GM18526 (cell line): ENCODE results near the gene DISC1.

Experiments used
- POLR2A ChIP-seq: IDR thresholded peaks from 3 replicates; pipeline ENCODE4 v1.6.1; 2011; ENCODE audit not compliant: insufficient read length; ENCODE audit errors: extremely low read depth

DISC1 gene

GRCh38 chr1:231626535-231626950 is at the start of gene DISC1:
TSS of gene DISC1 (plus strand) at chr1:231626790. CDS start at chr1:231626868, 78 bp downstream.
- no peak for TF ChIP-seq POLR2A

GRCh38 chr1:231576804-231577718 is 49.5 kb upstream of the DISC1 start:
- TF ChIP-seq POLR2A, result no peak

GRCh38 chr1:231580874-231581273 is 45.7 kb upstream of the DISC1 start:
- no peak for TF ChIP-seq POLR2A

GRCh38 chr1:231581859-231582258 is 44.7 kb upstream of the DISC1 start:
- no peak for TF ChIP-seq POLR2A

- TF ChIP-seq POLR2A, result no peak
Observed at GRCh38 chr1:231583376-231583775, 43.2 kb upstream of the DISC1 start.

- TF ChIP-seq POLR2A, result no peak
Observed at GRCh38 chr1:231584117-231584516, 42.5 kb upstream of the DISC1 start.

- TF ChIP-seq POLR2A, result no peak
Observed at GRCh38 chr1:231584921-231585320, 41.7 kb upstream of the DISC1 start.

- TF ChIP-seq POLR2A, result no peak
Observed at GRCh38 chr1:231590453-231591198, 36.0 kb upstream of the DISC1 start.

GRCh38 chr1:231591466-231591865 is 35.1 kb upstream of the DISC1 start:
- no peak for TF ChIP-seq POLR2A

GRCh38 chr1:231592809-231593208 is 33.8 kb upstream of the DISC1 start:
- TF ChIP-seq POLR2A, result no peak

GRCh38 chr1:231594123-231594522 is 32.5 kb upstream of the DISC1 start:
- TF ChIP-seq POLR2A, result no peak

- no peak for TF ChIP-seq POLR2A
Observed at GRCh38 chr1:231594749-231595148, 31.8 kb upstream of the DISC1 start.

- no peak for TF ChIP-seq POLR2A
Observed at GRCh38 chr1:231596337-231596791, 30.2 kb upstream of the DISC1 start.

- TF ChIP-seq POLR2A, result no peak
Observed at GRCh38 chr1:231597971-231598370, 28.6 kb upstream of the DISC1 start.

GRCh38 chr1:231600458-231600976 is 26.1 kb upstream of the DISC1 start:
- no peak for TF ChIP-seq POLR2A

GRCh38 chr1:231601824-231602672 is 24.5 kb upstream of the DISC1 start:
- no peak for TF ChIP-seq POLR2A

GRCh38 chr1:231602673-231602984 is 24.0 kb upstream of the DISC1 start:
- TF ChIP-seq POLR2A, result no peak
